ENCODE measurements around the gene CMTM5.

CMTM5 gene

DNA sequence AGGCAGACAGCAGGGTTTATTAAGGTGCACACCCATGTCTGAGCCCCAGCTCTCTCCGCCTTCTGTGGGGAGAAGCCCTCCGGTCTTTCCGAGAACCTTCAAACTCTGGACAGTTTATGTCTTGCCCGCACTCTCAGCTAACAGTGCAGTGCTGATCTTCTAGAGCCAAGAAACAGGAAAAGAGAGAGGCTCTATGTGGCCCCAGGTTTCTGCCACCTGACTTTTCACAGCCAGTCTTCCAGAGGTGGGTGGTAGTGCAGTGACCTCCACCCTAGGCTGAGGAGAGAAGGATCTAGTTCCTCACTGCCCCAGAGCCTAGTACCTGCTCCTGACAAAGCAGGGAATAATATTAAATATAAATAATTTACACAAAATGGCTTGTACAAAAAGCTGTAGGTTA, 20.2 kb upstream of the CMTM5 start:
- TF ChIP-seq MYC (IDR thresholded peaks at IDR 0.05; ENCODE audit: low read depth, low read length): no peak
- TF ChIP-seq CTCF (IDR thresholded peaks at IDR 0.05; ENCODE audit: low read depth, low read length): no peak
- no peak for TF ChIP-seq MAX (IDR thresholded peaks at IDR 0.05; ENCODE audit: low read depth, low read length)
- DNase-seq (ENCODE audit: low read depth): no peak
- H3K4me3 ChIP-seq (ENCODE audit: low read depth, low read length): no peak overlapping the region

DNA sequence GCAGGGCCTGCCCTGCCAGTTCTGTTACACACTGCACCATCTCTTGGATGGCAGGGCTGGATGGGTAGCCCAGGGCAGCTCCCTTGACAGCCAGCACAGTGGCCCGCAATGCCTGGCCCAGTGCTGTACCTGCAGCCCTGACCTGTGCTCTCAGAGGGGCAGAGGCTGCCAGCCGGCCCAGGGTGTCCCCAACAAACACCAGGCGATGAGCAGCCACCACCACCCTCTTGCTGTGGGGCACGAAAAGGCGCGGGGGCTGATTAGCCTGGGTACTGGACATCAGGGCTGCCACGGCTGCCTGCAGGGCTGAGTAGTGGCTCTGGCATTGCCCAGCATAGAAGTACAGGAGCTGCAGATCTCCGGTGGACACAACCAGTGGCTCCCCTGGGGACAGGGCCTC, 19.6 kb upstream of the CMTM5 start:
- no peak overlapping the region for H3K4me3 ChIP-seq (ENCODE audit: low read depth, low read length)
- no peak for DNase-seq (ENCODE audit: low read depth)
- TF ChIP-seq POLR2A (IDR thresholded peaks at IDR 0.05; ENCODE audit: extremely low read depth, insufficient read length) (no peak), CTCF (IDR thresholded peaks at IDR 0.05; ENCODE audit: low read depth, low read length) (no peak), MAX (IDR thresholded peaks at IDR 0.05; ENCODE audit: low read depth, low read length) (no peak), MYC (IDR thresholded peaks at IDR 0.05; ENCODE audit: low read depth, low read length) (no peak)

- TF ChIP-seq MAX (IDR thresholded peaks at IDR 0.05; ENCODE audit: low read depth, low read length): no peak
- TF ChIP-seq CTCF (IDR thresholded peaks at IDR 0.05; ENCODE audit: low read depth, low read length): no peak
- TF ChIP-seq POLR2A (IDR thresholded peaks at IDR 0.05; ENCODE audit: extremely low read depth, insufficient read length): no peak
- no peak for TF ChIP-seq MYC (IDR thresholded peaks at IDR 0.05; ENCODE audit: low read depth, low read length)
- H3K4me3 ChIP-seq (ENCODE audit: low read depth, low read length): no peak overlapping the region
- DNase-seq (ENCODE audit: low read depth): no peak
These were observed 18.8 kb upstream of the CMTM5 start for GRCh38 chr14:23358042-23358441.

DNA sequence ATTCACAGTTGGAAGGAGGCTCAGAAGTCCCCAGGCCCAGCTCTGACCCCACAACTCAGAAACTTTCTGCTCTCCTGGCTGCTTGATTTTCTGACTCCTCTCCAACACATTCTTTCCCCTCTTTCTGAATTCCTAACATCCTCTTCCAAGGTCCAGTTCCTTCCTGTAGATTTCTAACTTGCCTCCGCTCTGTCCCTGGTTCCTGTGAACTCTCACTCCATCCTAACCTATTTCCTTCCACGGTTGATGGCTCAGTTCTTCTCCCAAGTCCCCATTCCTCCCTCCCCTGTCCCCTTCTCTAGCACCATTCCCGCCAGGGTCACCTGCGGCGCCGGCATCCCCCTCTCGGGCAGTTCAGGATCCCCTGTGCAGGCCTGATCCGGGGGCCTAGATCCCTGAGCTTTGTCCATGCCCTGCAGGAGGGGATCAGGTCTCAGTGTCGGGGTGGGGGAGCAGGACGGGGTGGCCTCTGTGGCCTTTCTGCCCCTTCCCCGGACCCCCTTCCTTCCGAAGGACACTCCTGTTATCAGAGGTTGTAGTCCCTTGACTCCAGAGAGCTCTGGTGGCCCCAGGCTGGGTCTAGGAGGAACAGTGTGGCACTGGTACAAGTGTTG, 18.2 kb upstream of the CMTM5 start:
- no peak overlapping the region for H3K4me3 ChIP-seq (ENCODE audit: low read depth, low read length)
- DNase-seq (ENCODE audit: low read depth): no peak
- TF ChIP-seq MAX (IDR thresholded peaks at IDR 0.05; ENCODE audit: low read depth, low read length) (no peak), MYC (IDR thresholded peaks at IDR 0.05; ENCODE audit: low read depth, low read length) (no peak), CTCF (IDR thresholded peaks at IDR 0.05; ENCODE audit: low read depth, low read length) (no peak)

DNA sequence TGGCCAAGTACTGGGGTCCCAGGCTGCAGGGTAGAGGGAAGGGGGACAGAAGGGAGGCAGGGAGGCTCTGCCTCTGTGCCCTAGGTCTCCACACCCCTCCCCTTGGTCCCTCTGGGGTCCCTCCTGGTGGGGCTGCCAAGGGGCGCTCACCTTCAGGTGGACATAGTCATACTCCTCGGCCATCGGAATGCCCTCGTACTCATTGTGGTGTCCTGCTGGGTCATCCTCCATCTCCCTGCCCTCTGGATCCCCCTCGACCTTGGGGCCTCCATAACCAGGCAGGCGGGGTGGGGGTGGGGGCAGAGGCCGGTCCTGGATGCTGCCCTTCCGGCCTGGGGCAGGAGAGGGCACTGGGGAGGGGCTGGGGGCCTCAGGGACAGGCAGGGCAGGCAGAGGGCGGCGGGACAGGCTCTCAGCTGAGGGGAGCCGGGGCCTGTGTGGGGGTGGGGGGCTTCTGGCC, 17.6 kb upstream of the CMTM5 start:
- no peak overlapping the region for H3K4me3 ChIP-seq (ENCODE audit: low read depth, low read length)
- TF ChIP-seq POLR2A (IDR thresholded peaks at IDR 0.05; ENCODE audit: extremely low read depth, insufficient read length): no peak
- TF ChIP-seq CTCF (IDR thresholded peaks at IDR 0.05; ENCODE audit: low read depth, low read length): no peak
- TF ChIP-seq MAX (IDR thresholded peaks at IDR 0.05; ENCODE audit: low read depth, low read length): no peak
- no peak for TF ChIP-seq MYC (IDR thresholded peaks at IDR 0.05; ENCODE audit: low read depth, low read length)
- no peak for DNase-seq (ENCODE audit: low read depth)
